ENCODE measurements around the gene TP73. TPM values are rescaled to one million over a fixed set of nuclear protein-coding genes. Genes with fewer than 3 reads are reported as not detected.

Gene TP73
- total RNA-seq, 1 experiment from 2014 or later = 2.6 TPM

- no peaks in the 10 kb centered on the region for H3K9me3 ChIP-seq (ENCODE audit: low read length)
- no peaks in the 10 kb centered on the region for H4K20me1 ChIP-seq (ENCODE audit: low read length)
- peaks cover 16% of the 10 kb centered on the region for H3K79me2 ChIP-seq (ENCODE audit: low read length)
- peak overlapping the region; percentile 58 for H3K4me2 ChIP-seq (ENCODE audit: low read length)
- H3K36me3 ChIP-seq (ENCODE audit: low read depth, low read length) = no peaks in the 10 kb centered on the region
- no peak for ATAC-seq
- no peaks in the 10 kb centered on the region for H3F3A ChIP-seq (ENCODE audit: low read length, unreplicated experiment)
- no peak for DNase-seq
- H3K27ac ChIP-seq (ENCODE audit: low read length) = no peak overlapping the region
- ChIA-PET POLR2A (ENCODE audit: unreplicated experiment) (no interaction called here), CTCF (no interaction called here)
- H2AFZ ChIP-seq (ENCODE audit: low read length) = no peak overlapping the region
- intact Hi-C loops (cut with micrococcal nuclease) = no loop called here
- peaks cover 9% of the 10 kb centered on the region for H3K4me1 ChIP-seq (ENCODE audit: insufficient read depth, low read length)
- no peaks in the 10 kb centered on the region for H3K9me2 ChIP-seq (replicated peaks; ENCODE audit: low read length)
- TF ChIP-seq EZH2 (IDR thresholded peaks at IDR 0.05; ENCODE audit: low read length, unreplicated experiment) = no peak
- TF ChIP-seq EZH2phosphoT487 (IDR thresholded peaks at IDR 0.05; ENCODE audit: borderline replicate concordance, low read length) = no peak
- no peak for TF ChIP-seq CTCF (conservative IDR thresholded peaks at IDR 0.05; ENCODE audit: low read depth, low read length)
- no TSS peak for BruUV-seq (replicated peaks)
- peaks cover 73% of the 10 kb centered on the region for H3K27me3 ChIP-seq (ENCODE audit: low read length)
- H3K9ac ChIP-seq (ENCODE audit: low read length) = no peak overlapping the region
- peak overlapping the region; percentile 51 for H3K4me3 ChIP-seq (ENCODE audit: low read length)
These were observed 936 bp downstream of the TP73 start for GRCh38 chr1:3653286-3653618.

- Histone ChIP-seq H3F3A (ENCODE audit: low read length, unreplicated experiment) (no peaks in the 10 kb centered on the region), H3K79me2 (ENCODE audit: low read length) (peaks cover 1% of the 10 kb centered on the region), H3K4me2 (ENCODE audit: low read length) (no peak overlapping the region), H2AFZ (ENCODE audit: low read length) (no peak overlapping the region), H3K36me3 (ENCODE audit: low read depth, low read length) (no peaks in the 10 kb centered on the region), H3K9me2 (replicated peaks; ENCODE audit: low read length) (no peaks in the 10 kb centered on the region), H3K9me3 (ENCODE audit: low read length) (no peaks in the 10 kb centered on the region), H3K27ac (ENCODE audit: low read length) (no peak overlapping the region), H4K20me1 (ENCODE audit: low read length) (no peaks in the 10 kb centered on the region), H3K9ac (ENCODE audit: low read length) (no peak overlapping the region), H3K27me3 (ENCODE audit: low read length) (peaks cover 74% of the 10 kb centered on the region), H3K4me1 (ENCODE audit: insufficient read depth, low read length) (no peaks in the 10 kb centered on the region), H3K4me3 (ENCODE audit: low read length) (no peak overlapping the region)
- no TSS peak for BruUV-seq (replicated peaks)
- TF ChIP-seq CTCF (conservative IDR thresholded peaks at IDR 0.05; ENCODE audit: low read depth, low read length) = no peak
- no peak for TF ChIP-seq EZH2 (IDR thresholded peaks at IDR 0.05; ENCODE audit: low read length, unreplicated experiment)
- no peak for TF ChIP-seq EZH2phosphoT487 (IDR thresholded peaks at IDR 0.05; ENCODE audit: borderline replicate concordance, low read length)
- ChIA-PET CTCF (no interaction called here), POLR2A (ENCODE audit: unreplicated experiment) (no interaction called here)
- intact Hi-C loops (cut with micrococcal nuclease) = no loop called here
- DNase-seq (no peak), ATAC-seq (no peak)
These were observed 2.4 kb downstream of the TP73 start for GRCh38 chr1:3654549-3655281.

- no TSS peak for BruUV-seq (replicated peaks)
- DNase-seq (no peak), ATAC-seq (no peak)
- H4K20me1 ChIP-seq (ENCODE audit: low read length) = no peaks in the 10 kb centered on the region
- no peaks in the 10 kb centered on the region for H3F3A ChIP-seq (ENCODE audit: low read length, unreplicated experiment)
- H3K4me1 ChIP-seq (ENCODE audit: insufficient read depth, low read length) = no peaks in the 10 kb centered on the region
- intact Hi-C loops (cut with micrococcal nuclease) = no loop called here
- no peaks in the 10 kb centered on the region for H3K36me3 ChIP-seq (ENCODE audit: low read depth, low read length)
- ChIA-PET POLR2A (ENCODE audit: unreplicated experiment) (no interaction called here), CTCF (no interaction called here)
- no peak overlapping the region for H3K4me3 ChIP-seq (ENCODE audit: low read length)
- H3K9me3 ChIP-seq (ENCODE audit: low read length) = no peaks in the 10 kb centered on the region
- no peak for TF ChIP-seq CTCF (conservative IDR thresholded peaks at IDR 0.05; ENCODE audit: low read depth, low read length)
- TF ChIP-seq EZH2 (IDR thresholded peaks at IDR 0.05; ENCODE audit: low read length, unreplicated experiment) = no peak
- no peak for TF ChIP-seq EZH2phosphoT487 (IDR thresholded peaks at IDR 0.05; ENCODE audit: borderline replicate concordance, low read length)
- H3K27ac ChIP-seq (ENCODE audit: low read length) = no peak overlapping the region
- H3K9me2 ChIP-seq (replicated peaks; ENCODE audit: low read length) = no peaks in the 10 kb centered on the region
- H2AFZ ChIP-seq (ENCODE audit: low read length) = no peak overlapping the region
- H3K27me3 ChIP-seq (ENCODE audit: low read length) = peaks cover 70% of the 10 kb centered on the region
- H3K4me2 ChIP-seq (ENCODE audit: low read length) = no peak overlapping the region
- no peak overlapping the region for H3K9ac ChIP-seq (ENCODE audit: low read length)
- no peaks in the 10 kb centered on the region for H3K79me2 ChIP-seq (ENCODE audit: low read length)
These were observed 4.3 kb downstream of the TP73 start for GRCh38 chr1:3656450-3657095.

Data from PC-3 (cell line).